HepG2 (cell line): Measurements from ENCODE around the gene ORC2.

Experiments
- CHCHD3 ChIP-seq: sonication (generic); formaldehyde crosslinking; IDR thresholded peaks from 2 replicates; pipeline ENCODE4 v1.8.0; 2022; ENCODE audit warnings: mild to moderate bottlenecking, missing genetic modification reagents, moderate library complexity
- GMEB2 ChIP-seq: IDR thresholded peaks from 2 replicates; pipeline ENCODE4 v1.6.1; 2016; ENCODE audit warnings: missing biosample characterization, missing genetic modification reagents, low read depth
- MLX ChIP-seq: IDR thresholded peaks from 2 replicates; pipeline ENCODE4 v1.6.1; 2016
- TAF1 ChIP-seq: sonication (generic); formaldehyde crosslinking; IDR thresholded peaks from 2 replicates; pipeline ENCODE4 v1.4.0; 2020; ENCODE audit warnings: missing genetic modification reagents
- TCF12 ChIP-seq, 2 experiments: fragments of 450-650 bp in 1 of 2; sonication (generic) in 1 of 2; formaldehyde crosslinking in 1 of 2; IDR thresholded peaks; 2 replicates each; pipeline versions ENCODE4 v1.6.1 to v1.8.0; 2017 to 2022; ENCODE audit warnings: antibody characterized with exemption in 1 of 2, mild to moderate bottlenecking in 1 of 2, missing genetic modification reagents in 1 of 2, moderate library complexity in 1 of 2
- TOE1 ChIP-seq: sonication (generic); formaldehyde crosslinking; IDR thresholded peaks from 2 replicates; pipeline ENCODE4 v1.4.0; 2020; ENCODE audit warnings: mild to moderate bottlenecking, missing genetic modification reagents
- ZNF12 ChIP-seq: sonication (generic); formaldehyde crosslinking; IDR thresholded peaks from 2 replicates; pipeline ENCODE4 v1.5.0; 2020; ENCODE audit warnings: missing genetic modification reagents
- ZNF280D ChIP-seq: sonication (generic); formaldehyde crosslinking; IDR thresholded peaks from 2 replicates; pipeline ENCODE4 v1.5.1; 2020; ENCODE audit warnings: mild to moderate bottlenecking, missing genetic modification reagents
- ZNF350 ChIP-seq: sonication (generic); formaldehyde crosslinking; IDR thresholded peaks from 2 replicates; pipeline ENCODE4 v1.4.0; 2020; ENCODE audit warnings: mild to moderate bottlenecking, low read depth, missing genetic modification reagents, borderline replicate concordance
- ZNF362 ChIP-seq: sonication (generic); formaldehyde crosslinking; IDR thresholded peaks from 2 replicates; pipeline ENCODE4 v1.4.0; 2020; ENCODE audit warnings: missing genetic modification reagents, mild to moderate bottlenecking, borderline replicate concordance

- TF ChIP-seq ZNF362 (CRISPR knock-in tag): no peak
- no peak for TF ChIP-seq CHCHD3
- no peak for TF ChIP-seq ZNF350
- no peak for TF ChIP-seq GMEB2 (CRISPR knock-in tag)
- no peak for TF ChIP-seq TAF1 (CRISPR knock-in tag)
- TF ChIP-seq ZNF280D (CRISPR knock-in tag): no peak
- no peak for TF ChIP-seq TOE1 (CRISPR knock-in tag)
- TF ChIP-seq TCF12 (IDR thresholded peaks at IDR 0.05): no peak
- TF ChIP-seq TCF12 (CRISPR knock-in tag; IDR thresholded peaks at IDR 0.05): no peak
- TF ChIP-seq MLX: no peak
- no peak for TF ChIP-seq ZNF12 (CRISPR knock-in tag)
Observed at GRCh38 chr2:200869014-200869413, 94.4 kb downstream of the ORC2 start.
